HG02642 (cell line): Measurements from ENCODE around the gene TCEAL3.
"Not testable (repeated sequence)": the region's sequence is repeated elsewhere in the genome, so short reads cannot be mapped to it uniquely, and the experiment has no call there.

Experiments used
- ATAC-seq: cut with Tn5 transposase; IDR thresholded peaks from one replicate; pipeline ENCODE4 v1.9.1; 2021; ENCODE audit warnings: mild to moderate bottlenecking; ENCODE audit not compliant: unreplicated experiment, poor library complexity

TCEAL3 gene

DNA sequence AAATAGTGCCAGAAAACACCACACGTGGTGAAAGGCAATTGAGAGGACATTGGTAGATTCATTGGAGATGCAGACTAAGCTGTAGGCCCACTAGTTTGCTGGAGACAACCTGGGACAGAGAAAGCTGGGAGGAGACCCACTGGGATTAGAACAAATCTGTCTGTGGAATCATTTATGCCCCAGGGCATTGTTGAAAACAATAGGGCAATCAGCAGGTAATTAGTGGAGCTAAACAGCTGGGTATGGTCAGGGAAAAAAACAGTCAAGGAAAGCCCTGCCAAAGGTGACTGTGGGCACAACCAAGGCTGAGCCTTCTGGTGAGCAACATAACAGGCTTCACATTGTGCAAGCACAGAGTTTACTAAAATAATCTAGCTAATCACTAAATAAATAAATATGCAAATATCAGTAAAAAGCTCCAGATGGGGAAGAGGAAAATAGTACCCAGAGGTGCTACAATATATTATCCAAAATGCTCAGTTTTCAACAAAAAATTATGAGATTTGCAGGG is 9.0 kb downstream of the TCEAL3 start:
- no peak for ATAC-seq

DNA sequence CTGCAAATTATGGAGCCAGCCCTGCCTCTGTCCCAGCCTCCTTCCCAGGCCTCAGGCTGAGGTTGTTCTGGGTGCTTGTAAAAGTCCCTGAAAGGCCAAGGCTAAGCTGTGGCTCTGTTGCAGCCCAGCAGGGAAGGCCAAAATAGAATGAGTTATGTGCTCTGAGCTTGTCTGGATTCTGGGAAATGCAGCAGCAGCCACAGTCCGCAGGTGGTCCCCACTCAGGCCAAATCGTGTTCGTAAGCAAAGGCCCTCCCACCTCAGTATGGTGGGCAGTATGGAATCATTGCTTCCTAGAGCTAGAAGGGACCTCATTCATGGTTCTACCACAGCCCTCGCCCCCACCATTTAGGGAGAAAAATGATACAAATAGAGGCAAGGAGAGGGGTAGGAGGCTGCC is 16.3 kb downstream of the TCEAL3 start:
- no peak for ATAC-seq

DNA sequence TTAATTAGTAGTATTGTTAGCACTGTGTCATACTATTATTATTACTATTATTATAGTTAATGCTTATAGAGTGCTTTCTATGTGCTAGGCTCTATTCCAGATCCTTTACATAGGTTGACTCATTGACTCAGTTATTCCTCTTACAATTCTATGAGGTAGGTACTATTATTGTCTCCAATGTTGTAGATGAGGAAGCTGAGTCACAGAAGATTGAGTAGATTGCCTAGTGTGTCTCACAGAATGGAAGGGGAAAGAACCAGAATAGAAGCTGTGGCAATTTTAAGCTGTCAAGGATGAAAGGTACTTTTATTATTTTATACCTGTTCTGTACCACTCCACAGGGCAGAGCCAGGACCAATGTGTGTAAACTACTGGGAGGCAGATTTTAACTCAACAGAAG is 19.1 kb downstream of the TCEAL3 start:
- no peak for ATAC-seq

DNA sequence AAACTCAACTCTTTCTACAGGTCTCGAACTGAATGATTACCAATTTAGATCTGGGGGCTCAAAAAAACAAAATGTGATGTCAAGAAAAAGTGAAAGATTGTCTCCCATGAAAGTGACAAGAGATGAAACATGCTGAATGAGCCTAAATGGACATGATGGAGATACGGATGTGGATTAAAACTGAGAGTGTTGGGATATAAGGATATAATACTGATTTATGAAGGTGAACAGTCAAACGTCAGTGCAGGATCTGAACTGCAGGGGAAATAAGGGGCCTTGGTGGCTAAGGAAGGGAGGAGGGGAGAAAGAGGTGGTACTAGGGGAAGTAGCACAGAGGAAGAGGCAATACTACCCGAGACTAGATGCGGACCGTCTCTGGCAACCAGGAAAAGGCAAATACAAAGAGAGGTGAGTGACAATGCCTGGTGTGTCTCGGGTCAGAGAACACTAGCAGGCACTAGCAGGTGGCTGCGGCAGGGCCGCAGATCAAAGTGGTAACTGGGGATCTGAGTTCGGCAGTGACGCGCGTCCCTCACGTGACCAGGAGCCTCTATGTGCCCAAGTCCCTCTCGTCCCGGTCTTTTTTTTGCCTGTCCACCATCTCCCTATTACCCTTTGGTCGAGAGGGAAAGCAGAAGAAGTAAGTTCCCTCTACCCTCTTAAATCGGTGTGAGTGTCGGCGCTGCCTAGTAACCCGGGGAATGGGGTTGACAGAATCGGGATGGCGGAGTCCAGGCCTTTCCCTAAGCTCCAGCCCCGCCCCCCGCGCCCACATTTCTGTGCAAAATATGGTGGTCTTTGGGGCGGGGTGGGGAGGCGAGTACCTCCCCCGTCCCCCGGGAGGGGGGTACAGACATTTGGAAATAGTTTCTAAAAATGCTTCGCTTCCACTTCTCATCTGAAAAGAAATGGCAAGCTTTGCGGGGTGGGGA is 20.9 kb downstream of the TCEAL3 start, which contains the start of gene TCEAL1:
TSS of gene TCEAL1 (plus strand) at position 590 of the 932 bp plus-strand sequence. CDS start 942 bp downstream, outside the sequence.
- peak; percentile 77 for ATAC-seq

DNA sequence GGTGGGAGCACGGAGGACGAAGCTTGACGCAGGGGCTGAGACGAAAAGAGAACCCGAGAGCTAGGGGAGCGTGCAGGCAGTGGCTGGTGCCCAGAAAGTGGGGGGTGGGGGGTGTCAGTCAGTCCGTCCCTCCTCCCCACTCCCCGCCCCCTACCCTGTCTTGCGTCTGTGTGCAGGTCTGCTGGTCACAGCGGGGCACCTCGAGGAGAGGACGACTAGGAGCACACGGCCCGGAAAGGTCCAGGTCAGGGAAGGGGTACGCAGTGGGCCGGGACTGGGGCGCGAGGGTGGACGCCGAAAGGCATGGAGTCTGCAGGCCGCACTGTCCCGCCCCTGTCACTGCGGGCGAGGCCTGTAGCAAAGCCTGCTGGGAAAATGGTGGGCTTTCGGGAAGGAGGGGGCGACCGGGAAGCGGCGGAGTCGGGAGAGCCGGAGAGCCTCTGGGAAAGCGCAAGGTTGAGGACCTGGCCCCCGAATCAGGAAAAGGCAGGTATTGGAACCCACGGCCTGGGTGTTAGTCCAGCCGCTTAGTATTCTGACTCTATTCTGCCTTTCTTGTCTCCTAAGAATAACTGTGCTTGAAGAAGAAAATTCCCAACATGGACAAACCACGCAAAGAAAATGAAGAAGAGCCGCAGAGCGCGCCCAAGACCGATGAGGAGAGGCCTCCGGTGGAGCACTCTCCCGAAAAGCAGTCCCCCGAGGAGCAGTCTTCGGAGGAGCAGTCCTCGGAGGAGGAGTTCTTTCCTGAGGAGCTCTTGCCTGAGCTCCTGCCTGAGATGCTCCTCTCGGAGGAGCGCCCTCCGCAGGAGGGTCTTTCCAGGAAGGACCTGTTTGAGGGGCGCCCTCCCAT is 21.8 kb downstream of the TCEAL3 start:
- peak; percentile 53 for ATAC-seq

DNA sequence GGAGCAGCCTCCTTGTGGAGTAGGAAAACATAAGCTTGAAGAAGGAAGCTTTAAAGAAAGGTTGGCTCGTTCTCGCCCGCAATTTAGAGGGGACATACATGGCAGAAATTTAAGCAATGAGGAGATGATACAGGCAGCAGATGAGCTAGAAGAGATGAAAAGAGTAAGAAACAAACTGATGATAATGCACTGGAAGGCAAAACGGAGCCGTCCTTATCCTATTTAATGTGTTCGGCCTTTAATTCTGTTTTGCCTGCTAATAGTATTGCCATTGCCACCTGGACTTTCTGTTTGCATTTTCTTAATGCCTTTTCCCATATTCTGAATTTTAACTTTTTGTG is 22.4 kb downstream of the TCEAL3 start:
- no peak for ATAC-seq

DNA sequence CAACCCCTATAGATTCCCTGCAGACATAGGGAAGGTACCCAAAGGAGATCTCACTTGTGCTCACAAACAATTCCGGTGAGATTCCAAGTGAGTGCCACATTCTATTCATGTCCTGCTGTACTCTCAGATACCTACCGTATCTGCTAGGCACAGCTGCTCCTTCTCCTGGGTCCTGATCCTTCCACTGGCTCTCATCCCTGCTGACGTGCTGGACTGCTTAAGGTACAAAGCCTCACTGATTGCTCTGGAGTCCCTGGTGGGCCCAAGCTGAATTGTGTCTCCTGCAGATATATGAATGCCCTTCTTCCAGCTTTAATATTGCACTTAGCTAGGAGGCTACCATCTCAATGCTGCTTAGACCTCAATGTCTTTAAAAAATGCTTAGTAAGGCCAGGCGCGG is 23.4 kb downstream of the TCEAL3 start:
- ATAC-seq: no peak

DNA sequence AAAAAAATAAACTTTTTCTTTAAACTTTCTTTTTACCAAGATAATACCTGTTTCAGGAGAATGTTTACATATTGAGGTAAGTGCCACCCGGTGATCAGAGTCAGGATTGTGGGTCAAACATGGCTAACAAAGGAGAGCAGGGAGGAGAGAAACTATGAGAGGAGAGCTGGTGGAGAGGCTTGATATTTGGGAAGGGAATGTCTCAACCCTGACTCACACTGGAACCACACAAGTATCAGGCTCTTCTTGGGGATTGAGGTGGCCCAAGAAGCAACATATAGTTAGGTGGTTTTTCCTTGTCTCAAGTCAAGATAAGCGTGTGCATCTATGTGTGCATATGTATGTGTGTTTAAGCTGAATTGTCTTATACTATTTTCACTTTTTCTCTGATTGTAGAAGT is 27.7 kb downstream of the TCEAL3 start:
- no peak for ATAC-seq

DNA sequence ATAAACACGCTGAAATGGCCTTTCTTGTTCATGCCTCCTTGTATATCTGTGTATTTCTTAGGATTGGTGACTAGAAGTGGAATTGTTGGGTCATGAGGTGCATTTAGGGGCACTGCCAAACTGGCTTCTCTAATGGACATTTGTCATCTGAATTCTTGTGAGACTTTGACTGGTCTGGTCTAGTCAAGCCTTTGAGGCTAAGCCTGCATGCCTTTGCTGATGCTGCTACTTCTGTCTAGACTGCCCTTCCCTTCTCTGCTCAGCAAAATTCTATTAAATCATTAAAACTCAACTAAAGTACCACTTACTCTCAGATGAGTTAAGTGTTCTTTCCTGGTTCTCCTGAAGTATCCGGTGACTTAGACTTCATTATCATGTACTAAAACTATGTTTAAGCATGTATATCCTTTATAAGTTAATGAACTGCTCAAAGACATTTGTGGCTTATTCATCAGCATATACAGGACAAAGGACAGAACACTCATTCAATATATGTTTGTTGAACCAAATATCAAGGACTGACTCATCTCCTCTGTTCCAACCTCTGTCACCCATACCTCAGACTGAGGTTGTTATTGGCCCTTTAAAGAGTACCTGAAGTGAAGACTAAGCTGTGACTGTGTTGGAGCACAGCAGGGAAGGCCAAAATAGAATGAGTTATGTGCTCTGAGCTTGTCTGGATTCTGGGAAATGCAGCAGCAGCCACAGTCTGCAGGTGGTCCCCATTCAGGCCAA is 30.0 kb downstream of the TCEAL3 start:
- ATAC-seq: no peak

DNA sequence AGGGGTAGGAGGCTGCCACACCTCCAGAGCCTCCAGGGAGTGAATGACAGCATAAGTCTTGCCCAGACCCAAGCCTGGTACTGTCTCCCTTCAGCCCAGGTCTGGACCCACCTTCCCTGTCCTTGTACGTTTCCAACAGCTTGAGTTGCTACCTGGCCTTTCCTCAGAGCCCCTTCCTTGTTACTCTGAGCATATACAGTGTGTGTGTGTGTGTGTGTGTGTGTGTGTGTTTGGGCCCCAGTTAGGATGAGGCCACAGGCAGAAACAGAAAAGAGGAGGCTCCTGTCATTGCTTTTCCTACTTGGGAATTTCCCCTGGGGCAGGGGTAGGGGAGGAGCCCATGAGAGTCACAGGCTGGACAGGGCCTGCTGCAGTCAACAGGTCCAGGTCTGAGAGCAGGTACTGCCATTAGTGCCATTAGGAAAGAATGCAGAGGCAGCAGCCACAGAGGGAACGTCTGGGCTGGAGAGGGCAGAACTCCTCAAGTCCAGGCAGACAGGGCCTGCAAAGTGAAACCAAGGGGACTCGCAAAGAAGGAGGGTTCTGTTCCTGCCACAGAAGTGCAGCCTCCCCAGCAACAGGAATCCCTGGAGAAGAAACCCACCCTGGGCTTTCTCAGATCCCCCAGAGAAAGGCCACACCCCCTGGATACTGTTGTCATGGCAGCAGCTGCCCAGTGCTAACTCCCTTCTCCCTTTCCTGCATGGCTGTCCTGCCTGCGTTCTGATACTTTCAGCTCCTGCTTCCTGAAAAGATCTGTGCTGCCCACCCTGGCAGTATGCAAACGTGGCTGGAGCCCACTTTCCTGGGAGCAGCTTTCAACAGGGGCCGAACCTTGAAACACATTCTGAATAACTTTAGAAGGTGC is 30.9 kb downstream of the TCEAL3 start:
- ATAC-seq: not testable (repeated sequence)

DNA sequence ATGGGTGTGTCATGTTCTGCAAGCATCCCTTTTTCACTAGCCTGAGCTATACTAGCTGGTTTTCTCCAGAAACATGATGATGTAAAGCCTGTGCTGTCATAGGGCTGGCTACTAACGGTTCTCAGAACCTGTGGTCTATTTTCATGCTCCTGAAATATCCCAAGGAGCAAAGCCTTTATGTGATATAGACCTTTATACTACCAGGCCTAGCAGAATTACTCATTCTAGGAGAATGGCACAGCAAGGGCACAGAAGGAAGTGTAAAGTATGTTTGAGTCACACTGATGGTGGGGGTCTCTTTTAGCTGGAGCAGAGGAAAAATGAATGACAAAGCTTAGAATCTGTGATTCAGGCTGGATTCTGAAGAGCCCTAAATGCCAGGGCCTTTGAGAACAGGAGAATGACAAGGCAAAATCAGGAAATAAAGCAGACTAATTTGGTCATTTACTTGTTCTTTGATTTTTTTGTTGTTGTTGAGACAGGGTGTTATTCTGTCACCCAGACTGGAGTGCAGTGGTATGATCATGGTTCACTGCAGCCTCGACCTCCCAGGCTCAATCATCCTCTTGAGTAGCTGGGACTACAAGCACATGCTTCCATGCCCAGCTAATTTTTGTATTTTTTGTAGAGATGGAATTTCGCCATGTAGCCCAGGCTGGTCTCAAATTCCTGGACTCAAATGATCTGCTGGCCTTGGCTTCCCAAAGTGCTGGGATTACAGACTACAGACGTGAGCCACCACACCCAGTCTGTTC is 32.8 kb downstream of the TCEAL3 start:
- no peak for ATAC-seq

DNA sequence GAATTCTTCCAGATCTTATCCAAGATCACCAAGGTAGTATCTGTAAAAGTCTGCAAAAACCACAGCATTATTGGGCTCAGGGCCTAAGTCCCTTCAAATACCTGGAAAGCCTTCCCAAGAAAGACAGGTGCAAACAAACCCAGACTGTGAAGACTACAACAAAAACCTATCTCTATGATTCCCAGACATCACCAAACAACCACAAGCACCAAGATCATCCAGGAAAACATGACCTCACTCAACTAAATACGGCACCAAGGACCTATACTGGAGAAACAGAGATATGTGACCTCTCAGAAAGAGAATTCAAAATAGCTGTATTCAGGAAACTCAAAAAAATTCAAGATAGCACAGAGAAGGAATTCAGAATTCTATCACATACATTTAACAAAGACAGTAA is 36.4 kb downstream of the TCEAL3 start:
- no peak for ATAC-seq

DNA sequence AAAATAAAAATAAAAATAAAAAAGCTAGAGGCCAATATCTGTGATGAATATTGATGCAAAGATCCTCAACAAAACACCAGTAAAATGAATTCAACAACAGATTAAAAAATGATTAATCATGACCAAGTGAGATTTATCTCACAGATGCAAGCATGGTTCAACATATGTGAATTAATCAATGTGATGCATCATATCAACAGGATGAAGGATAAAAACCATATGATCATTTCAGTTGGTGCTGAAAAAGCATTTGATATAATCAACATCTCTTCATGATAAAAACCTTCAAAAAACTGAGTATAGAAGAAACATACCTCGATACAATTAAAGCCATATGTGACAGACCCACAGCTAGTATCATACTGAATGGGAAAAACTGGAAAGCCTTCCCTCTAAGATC is 39.9 kb downstream of the TCEAL3 start:
- ATAC-seq: no peak

DNA sequence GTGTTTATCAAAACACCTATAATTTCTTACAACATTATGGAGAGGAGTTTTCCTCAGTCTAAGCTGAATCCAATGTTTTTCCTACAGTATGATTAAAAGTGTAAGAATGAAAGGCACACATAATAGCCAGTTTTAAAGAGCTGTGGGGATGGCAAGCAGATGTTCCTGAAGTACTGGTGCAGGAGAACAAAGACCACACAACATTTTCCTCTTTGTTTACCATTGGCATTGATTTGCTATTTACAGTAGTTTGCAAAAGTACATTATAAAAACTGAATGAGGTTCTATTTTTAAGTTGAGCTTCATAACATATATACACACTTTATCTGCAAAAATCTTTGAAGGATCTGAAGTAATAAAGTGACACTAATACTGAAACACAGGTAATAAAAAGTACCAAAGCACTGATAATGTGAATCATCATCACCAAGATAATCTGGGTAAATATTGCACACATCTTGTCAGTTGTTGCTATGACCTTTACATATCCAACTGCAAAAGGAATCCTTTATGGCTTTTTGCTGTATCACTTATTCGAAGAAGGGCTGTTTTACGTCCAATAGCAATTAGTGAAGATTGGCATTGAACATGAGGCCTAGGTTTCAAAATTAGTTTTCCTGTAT is 43.5 kb downstream of the TCEAL3 start:
- ATAC-seq: no peak

DNA sequence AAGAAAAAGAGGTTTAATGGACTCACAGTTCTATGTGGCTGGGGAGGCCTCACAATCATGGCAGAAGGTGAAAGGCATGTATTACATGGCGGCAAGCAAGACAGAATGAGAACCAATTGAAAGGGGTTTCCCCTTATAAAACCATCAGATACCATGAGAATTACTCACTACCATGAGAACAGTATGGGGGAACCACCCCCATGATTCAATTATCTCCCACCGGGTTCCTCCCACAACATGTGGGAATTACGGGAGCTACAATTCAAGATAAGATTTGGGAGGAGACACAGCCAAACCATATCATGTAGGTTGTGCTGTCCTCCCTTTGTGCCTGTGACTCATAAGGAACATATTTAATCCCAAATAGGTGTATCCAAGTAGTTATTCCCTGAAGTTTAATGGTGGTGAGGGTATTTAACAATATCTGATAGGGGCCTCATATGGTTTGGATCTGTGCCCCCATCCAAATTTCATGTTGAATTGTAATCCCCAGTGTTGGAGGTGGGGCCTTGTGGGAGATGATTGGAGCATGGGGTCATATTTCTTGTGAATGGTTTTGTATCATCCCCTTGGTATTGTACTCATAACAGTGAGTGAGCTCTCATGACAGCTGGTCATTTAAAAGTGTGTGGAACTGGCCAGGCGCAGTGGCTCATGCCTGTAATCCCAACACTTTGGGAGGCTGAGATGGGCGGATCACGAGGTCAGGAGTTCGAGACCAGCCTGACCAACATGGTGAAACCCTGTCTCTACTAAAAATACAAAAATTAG is 47.7 kb downstream of the TCEAL3 start:
- ATAC-seq: not testable (repeated sequence)

DNA sequence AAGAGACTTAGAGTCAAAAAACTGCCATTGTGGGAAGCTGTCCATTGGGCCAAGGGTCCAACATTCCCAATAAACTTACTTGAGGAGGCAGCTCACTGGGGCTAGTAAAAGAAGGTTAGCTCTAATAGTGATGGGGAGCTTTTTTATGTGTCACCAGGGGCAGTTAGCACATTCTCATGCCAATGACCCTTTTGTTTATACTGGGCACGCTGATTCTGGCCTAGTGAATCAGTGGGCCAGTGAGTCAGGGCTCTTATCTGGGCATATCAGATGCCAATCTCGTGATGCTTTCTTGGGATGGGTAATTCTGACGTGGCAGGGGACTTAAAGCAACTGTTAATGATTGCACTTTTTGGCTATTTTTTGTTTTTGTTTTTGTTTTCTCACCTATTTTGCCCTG is 48.9 kb downstream of the TCEAL3 start:
- ATAC-seq: no peak

DNA sequence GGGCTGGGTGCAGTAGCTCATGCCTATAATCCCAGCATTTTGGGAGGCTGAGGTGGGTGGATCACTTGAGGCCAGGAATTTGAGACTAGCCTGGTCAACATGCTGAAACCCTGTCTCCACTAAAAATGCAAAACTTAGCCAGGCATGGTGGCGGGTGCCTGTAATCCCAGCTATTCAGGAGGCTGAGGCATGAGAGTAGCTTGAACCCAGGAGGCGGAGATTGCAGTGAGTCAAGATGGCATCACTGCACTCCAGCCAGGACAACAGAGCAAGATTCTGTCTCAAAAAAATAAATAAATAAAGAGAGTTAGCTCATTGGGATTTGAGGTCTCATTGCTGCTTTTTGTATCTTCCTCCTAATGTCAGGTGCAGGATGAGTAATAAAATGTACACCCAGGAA is 49.3 kb downstream of the TCEAL3 start:
- not testable (repeated sequence) for ATAC-seq
